Dermis microvascular lymphatic vessel endothelial cell (primary cell): ENCODE data around the gene MAPK8. TPM values are rescaled to one million over a fixed set of nuclear protein-coding genes. Genes with fewer than 3 reads are reported as not detected.
"Not testable (repeated sequence)": the region's sequence is repeated elsewhere in the genome, so short reads cannot be mapped to it uniquely, and the experiment has no call there.

Source experiments
- DNase-seq, 2 donors: peaks; one replicate each; pipeline versions ENCODE4 v3.0.0 to v3.0.0-alpha.2; 2010; ENCODE audit warnings: low read depth in 2 of 2
- total RNA-seq: library from RNA; depleted of rRNA; stranded (reverse); fragments of >200 nt; gene quantifications from 2 replicates; pipeline ENCODE4 v1.2.1, GENCODE V29; 2014

Gene MAPK8
- total RNA-seq, 1 donor from 2014 or later: 32.3 TPM

DNA sequence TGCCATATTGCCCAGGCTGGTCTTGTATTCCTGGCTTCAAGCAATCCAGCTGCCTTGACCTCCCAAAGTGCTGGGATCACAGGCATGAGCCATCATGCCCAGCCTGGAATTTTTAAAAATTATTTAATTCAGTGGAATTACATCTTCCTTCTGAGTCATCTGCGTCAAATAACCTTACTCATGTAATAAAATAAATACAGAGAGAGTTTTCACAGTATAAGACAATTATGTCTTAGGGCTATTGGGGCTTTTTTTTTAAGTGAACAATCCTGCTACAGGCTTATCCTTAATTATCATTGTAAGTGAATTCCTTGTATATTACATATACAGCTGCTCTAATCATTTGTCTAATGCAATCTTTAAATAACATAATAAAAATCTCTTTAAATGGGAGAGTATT is 108.3 kb downstream of the MAPK8 start:
- no peak for DNase-seq

DNA sequence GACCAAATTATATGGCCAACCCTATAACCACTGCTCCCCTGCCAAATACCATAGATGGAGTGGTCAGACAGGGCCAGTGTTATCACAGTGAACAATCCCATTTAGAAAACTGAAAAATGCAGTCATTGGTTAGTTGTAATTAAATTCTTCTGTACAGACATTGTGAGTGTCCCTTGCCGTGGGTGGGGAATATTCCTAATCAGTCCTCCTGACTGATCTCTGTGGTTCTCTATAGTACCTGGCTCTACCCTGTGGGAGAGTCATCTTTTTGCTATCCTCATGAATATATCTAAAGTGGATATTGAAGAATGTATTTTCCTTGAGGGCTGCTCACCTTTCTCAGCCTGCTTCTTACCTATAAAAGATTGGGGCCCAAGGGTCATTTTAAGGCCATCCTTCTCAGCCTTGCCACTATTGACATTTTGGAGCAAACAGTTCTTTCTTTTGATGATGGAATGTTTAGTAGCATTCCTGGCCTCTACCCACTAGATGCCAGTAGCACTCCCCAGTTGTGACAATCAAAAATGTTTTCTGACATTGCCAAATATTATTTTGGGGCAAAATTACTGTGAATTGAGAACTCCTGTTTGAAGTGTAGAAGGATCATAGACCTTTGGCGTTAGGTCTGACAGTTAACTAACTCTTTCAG is 110.2 kb downstream of the MAPK8 start:
- no peak for DNase-seq

- DNase-seq: no peak
These were observed 110.9 kb downstream of the MAPK8 start for GRCh38 chr10:48417374-48417773.

DNA sequence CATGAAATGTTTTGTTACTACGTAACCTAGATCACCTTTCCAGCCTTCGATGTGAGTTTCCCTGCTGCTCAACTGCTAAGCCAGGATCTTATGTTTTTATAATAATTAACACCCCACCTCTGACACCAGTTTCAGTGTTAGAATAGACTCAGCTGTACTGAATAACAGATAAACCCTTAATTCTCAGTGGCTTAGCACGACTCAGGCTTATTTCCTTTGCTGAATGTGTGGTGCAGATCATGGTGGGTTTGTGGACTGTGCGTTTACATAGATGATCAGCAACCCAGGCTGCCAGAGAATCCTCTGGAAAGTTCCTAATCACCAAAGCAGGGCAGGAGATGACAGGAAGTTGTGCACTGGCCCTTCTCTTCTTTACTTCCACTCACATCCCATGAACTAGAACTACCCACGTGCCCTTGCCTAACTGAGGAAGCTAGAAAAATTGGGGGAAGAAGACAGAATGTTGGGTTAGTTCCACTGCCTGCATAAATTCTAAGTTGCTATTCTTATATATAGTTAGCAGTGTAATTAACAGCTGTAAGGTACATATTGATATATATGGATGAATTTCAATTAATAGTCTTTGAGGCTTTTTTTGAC is 111.8 kb downstream of the MAPK8 start:
- no peak for DNase-seq

DNA sequence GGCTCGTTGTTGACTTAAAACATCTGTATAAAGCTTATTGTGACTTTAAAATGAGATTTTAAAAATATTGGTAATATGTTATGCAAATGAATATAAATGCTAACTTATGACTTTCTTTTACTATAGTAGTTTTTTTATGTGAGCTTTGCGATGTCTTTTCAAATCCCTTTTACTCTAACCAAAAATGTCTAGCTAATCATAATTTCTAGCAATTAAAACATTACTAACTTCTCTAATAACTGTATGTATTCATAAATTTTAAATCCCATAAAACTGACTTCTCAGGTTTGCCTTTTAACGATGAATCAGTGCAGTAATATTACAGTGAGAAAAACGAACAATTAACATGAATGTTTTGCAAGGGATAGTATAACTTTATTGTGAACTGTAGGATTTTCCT is 113.2 kb downstream of the MAPK8 start:
- DNase-seq: no peak

GRCh38 chr10:48421862-48422261 is 115.4 kb downstream of the MAPK8 start:
- not testable (repeated sequence) for DNase-seq

- DNase-seq: no peak
These were observed 117.4 kb downstream of the MAPK8 start for GRCh38 chr10:48423884-48424283.

GRCh38 chr10:48428896-48429295 is 122.4 kb downstream of the MAPK8 start:
- no peak for DNase-seq

DNA sequence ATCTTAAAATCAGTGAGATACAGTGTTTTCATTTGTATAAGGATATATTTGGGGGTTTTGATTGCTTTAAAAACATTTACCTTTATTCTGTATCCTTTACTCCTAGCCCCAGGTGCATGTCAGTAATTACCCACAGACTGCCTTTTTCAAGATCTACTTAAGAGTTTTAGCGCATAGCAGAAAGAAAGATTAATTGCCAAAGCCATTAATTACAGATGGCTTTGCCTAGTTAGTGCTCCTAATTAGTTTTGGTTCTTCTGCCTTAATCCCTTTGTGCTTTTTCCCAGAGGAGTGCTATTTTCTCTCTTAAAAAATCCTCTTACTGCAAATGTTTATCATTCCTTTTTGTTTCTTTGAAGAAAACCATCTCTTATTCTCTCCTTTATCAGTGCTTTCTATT is 122.8 kb downstream of the MAPK8 start:
- DNase-seq: no peak

DNA sequence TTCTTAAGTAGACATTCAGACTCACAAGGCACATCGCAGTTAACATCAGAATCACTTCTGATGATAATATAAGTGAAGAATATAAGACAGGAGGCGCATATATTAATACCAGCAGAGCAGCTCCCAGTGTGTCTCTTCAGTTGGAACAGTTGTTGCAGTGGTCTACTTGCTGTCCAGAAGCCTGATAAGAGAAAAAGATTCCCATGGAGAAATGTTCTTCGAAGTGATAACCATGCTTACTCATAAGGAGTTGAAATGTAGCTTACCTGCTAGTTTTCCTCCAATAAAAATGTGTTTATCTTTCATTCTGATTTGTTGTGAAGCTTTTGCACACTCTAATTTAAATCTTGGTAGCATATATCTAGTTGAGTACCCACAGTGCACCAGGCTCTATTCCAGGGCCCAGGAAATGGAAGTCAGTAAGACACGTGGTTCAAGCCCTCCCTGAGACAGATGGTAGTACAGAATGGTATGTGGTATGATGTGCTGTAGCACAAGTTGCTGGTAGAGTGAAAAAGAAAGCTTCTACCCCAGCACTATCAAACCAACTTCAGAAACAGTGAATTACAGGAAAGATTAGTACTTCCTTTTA is 124.0 kb downstream of the MAPK8 start:
- no peak for DNase-seq

DNA sequence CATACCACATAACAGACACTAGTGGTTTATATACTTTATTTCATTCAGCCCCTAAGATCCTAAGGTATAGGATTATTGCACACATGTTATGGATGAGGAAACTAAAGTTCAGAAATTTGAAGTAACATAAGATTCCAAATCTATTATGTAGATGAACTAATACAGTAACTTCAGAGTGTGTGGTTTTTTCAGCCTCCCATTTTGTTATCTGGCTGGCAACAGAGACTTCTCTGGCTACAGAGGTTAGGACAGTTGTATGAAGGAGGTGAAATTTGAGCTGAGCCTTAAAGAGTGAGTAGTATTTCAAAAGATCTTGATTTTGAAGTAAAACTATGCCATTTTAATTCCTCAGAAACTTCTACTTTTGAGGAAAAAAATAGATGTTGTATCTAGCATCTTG is 125.4 kb downstream of the MAPK8 start:
- DNase-seq: no peak

DNA sequence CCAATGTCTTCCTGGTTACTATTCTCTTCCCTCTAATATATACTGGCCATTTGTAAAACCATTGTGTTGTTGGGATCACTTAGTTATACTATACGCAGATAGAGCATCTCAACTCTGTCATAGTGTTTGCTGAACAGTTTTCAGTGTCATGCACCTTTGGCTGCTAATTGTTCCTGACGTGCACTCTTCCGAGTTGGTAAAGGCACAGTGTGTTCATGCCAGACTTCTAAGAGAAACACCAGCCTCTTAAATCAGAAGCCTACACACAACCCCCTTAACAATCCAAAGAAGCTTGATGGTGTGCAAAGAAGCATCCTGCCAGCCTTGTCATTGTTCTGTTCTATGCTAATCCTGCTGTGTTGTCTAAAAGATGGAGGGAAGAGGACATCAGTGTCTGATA is 131.1 kb downstream of the MAPK8 start:
- DNase-seq: no peak

DNA sequence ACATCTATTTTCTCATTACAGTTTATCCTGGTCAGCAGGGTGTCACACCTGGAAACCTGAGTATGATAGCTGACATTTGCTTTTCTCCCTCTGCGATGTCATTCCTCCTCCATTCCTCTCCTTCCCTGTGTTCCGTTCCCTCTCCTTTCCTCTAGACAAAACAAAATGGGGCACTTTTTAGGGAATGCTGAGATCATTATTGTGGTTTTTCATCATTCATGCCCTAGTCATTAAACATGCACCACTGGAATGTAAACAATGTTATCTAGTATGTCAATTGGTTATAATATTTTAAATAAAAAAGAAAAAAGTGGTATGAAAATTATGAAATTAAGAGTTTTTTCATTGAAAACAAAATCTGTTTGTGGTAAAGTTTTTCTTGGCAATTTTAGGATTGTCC is 132.6 kb downstream of the MAPK8 start:
- no peak for DNase-seq

DNA sequence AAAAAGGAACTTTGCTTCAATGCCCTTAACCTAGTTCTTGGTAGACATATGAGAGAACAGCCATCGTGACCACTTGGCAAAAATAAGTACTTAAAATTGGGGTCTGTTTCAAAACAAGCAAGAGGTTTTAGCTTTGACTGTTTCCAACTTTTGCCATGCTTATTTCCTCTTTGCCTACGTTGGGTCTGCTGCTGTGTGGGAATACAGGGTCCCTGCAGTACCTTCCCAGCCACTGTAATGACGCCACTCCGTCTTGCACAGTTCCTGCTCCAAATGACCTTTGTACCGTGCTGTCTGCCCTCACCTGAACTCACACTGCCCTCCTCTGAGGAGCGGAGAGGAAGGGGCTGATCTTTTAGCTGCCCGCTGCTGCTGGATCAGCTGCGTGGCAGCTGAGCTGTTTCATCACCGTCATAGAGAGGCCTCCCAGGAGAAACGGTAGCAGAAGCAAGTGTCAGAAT is 133.1 kb downstream of the MAPK8 start:
- DNase-seq: peak in 1 of 2 donors; percentile 28

- no peak for DNase-seq
These were observed 134.3 kb downstream of the MAPK8 start for GRCh38 chr10:48440771-48441170.

DNA sequence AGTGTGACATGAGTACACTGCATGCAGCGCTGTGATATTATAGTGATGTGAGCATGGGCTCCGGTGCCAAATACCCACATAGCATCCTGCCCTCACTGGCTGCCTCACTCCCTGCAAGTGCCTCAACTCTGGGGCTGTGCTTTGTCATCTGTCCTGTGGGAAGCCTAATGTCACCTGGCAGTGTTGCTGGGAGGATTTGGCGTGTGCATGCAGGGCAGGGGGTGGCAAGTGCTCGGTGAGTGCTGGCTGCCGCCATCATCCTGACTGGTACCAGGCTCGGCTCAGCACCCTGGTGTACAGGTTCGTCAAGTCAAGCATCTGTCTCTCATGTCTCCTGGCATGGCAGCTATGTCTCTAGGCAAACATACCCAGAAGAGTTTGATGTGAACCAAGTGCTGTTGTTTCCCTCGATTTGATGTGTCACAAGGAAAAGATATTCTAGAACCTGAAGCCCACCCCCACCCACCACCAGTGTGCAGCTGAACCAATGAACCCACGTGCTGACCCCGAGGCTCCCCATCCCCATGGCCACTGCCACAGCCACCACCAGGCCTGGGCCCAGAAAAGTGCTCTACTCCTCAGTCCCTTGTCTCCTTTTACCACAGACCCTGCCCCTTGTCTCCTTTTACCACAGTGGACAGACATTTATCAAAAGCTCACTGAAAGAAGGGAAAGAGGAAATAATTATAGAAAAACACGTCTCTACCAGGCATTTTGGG is 135.8 kb downstream of the MAPK8 start:
- DNase-seq: no peak

DNA sequence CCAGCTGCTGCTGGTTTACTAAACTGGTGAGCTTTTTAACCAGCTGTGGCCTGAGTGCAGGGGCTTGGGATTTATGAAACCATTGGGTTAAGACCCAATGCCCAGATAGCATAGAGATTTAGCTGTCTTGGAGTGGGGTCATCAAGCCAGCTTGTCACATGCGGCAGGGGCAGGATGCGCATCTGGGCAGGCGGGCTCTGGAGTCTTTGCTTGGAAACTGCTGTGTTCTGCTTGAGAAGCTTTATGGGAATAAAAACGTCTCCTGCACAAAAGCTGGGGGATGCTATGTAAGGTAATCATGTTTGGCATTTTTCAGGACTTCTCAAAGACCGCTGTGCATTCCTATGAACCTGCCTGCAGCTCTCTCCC is 136.3 kb downstream of the MAPK8 start:
- no peak for DNase-seq

DNA sequence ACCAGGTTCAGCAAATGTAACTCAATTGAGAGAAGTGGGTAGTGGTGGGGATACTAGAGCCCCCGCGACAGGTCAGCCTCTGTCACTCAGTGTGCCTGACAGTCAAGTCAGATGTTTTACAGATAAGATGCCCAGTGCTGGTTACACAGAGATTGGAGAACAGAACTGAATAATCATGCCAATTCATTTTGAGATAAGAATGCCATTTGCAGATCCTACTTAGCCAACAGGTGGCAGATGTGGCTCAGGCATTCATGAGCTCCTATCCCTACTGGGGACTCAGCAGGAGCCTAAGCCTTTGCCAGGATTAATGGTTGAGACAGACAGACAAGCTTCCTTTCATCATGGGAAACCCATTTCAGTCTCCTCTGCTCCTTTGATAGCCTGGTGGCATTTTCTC is 137.8 kb downstream of the MAPK8 start:
- DNase-seq: peak; percentile 63 to 77

- no peak for DNase-seq
These were observed 138.7 kb downstream of the MAPK8 start for GRCh38 chr10:48444861-48445841.

GRCh38 chr10:48445932-48446331 is 139.5 kb downstream of the MAPK8 start:
- no peak for DNase-seq

GRCh38 chr10:48446785-48447184 is 140.3 kb downstream of the MAPK8 start:
- DNase-seq: no peak
